PC-9 (cell line): ENCODE results near the gene SLCO2A1. TPM values are rescaled to one million over a fixed set of nuclear protein-coding genes. Genes with fewer than 3 reads are reported as not detected.

Source experiments
- BruUV-seq: library from RNA; stranded (reverse); fragments of 400-500 nt; replicated peaks from 2 replicates; lab custom pipeline; 2021; lab: Mats Ljungman, UMichigan
- CTCF ChIA-PET: fragments of 300-600 bp; sonication (Branson Sonifier 250); formaldehyde crosslinking; loops from one replicate; lab custom pipeline; 2022; ENCODE audit warnings: antibody characterized with exemption; lab: Charles Lee
- POLR2A ChIA-PET: fragments of 300-600 bp; sonication (Branson Sonifier 250); formaldehyde crosslinking; loops from one replicate; lab custom pipeline; 2022; ENCODE audit warnings: antibody characterized with exemption; ENCODE audit not compliant: unreplicated experiment; lab: Charles Lee
- DNase-seq, 2 experiments: peaks; one replicate each; pipeline versions ENCODE4 v3.0.0 to v3.0.0-alpha.2; 2015 to 2022; ENCODE audit warnings: mixed read lengths in 1 of 2
- H2AFZ ChIP-seq: fragments of 200-600 bp; sonication (generic); 2 replicates; pipeline ENCODE4 v1.8.1; 2017; ENCODE audit warnings: antibody characterized with exemption
- H3F3A ChIP-seq: fragments of 200-600 bp; sonication (generic); 2 replicates; pipeline ENCODE4 v1.8.1; 2017; ENCODE audit warnings: antibody characterized with exemption, mild to moderate bottlenecking, low read depth; ENCODE audit not compliant: insufficient read depth
- H3K27ac ChIP-seq: fragments of 200-600 bp; sonication (generic); 2 replicates; pipeline ENCODE4 v1.6.1; 2016; ENCODE audit warnings: mixed run types
- H3K27me3 ChIP-seq: fragments of 200-600 bp; sonication (generic); 2 replicates; pipeline ENCODE4 v1.6.1; 2016; ENCODE audit warnings: low read depth, mixed run types; ENCODE audit not compliant: insufficient read depth
- H3K36me3 ChIP-seq: fragments of 200-600 bp; sonication (generic); 2 replicates; pipeline ENCODE4 v1.6.1; 2016; ENCODE audit warnings: low read depth, mixed run types
- H3K4me1 ChIP-seq: fragments of 200-600 bp; sonication (generic); replicated peaks from 2 replicates; pipeline ENCODE4 v1.6.1; 2016; ENCODE audit warnings: mixed run types; ENCODE audit not compliant: insufficient read depth
- H3K4me2 ChIP-seq: fragments of 200-600 bp; sonication (generic); 2 replicates; pipeline ENCODE4 v1.6.1; 2017; ENCODE audit warnings: mixed run types
- H3K4me3 ChIP-seq: fragments of 200-600 bp; sonication (generic); 2 replicates; pipeline ENCODE4 v1.6.1; 2016; ENCODE audit warnings: mixed run types
- H3K79me2 ChIP-seq: fragments of 200-600 bp; sonication (generic); 2 replicates; pipeline ENCODE4 v1.6.1; 2017; ENCODE audit warnings: low read depth, mixed run types
- H3K9me2 ChIP-seq: fragments of 200-600 bp; sonication (generic); 2 replicates; pipeline ENCODE4 v1.8.1; 2017; ENCODE audit warnings: mild to moderate bottlenecking; ENCODE audit not compliant: insufficient read depth
- H3K9me3 ChIP-seq: fragments of 200-600 bp; sonication (generic); 2 replicates; pipeline ENCODE4 v1.8.1; 2016; ENCODE audit warnings: low read depth; ENCODE audit not compliant: insufficient read depth
- H4K20me1 ChIP-seq: fragments of 200-600 bp; sonication (generic); 2 replicates; pipeline ENCODE4 v1.8.1; 2017; ENCODE audit not compliant: insufficient read depth
- CTCF ChIP-seq: fragments of 200-600 bp; sonication (generic); conservative IDR thresholded peaks from 2 replicates; pipeline ENCODE4 v1.6.1; 2017; ENCODE audit warnings: mixed run types, antibody characterized with exemption, mild to moderate bottlenecking, moderate library complexity
- EZH2 ChIP-seq: fragments of 200-600 bp; sonication (generic); IDR thresholded peaks from 2 replicates; pipeline ENCODE4 v1.8.0; 2017; ENCODE audit warnings: antibody characterized with exemption, low read depth
- intact Hi-C: fragments of 100-400 bp; cut with micrococcal nuclease; formaldehyde crosslinking; loops from one replicate; pipeline ENCODE4 v1.10.0; 2022; ENCODE audit not compliant: unreplicated experiment
- total RNA-seq: library from RNA; stranded (reverse); gene quantifications from 2 replicates; pipeline ENCODE4 v1.2.3, GENCODE V29; 2021

Gene SLCO2A1
- total RNA-seq, 1 experiment from 2014 or later, result 0.44 TPM

DNA sequence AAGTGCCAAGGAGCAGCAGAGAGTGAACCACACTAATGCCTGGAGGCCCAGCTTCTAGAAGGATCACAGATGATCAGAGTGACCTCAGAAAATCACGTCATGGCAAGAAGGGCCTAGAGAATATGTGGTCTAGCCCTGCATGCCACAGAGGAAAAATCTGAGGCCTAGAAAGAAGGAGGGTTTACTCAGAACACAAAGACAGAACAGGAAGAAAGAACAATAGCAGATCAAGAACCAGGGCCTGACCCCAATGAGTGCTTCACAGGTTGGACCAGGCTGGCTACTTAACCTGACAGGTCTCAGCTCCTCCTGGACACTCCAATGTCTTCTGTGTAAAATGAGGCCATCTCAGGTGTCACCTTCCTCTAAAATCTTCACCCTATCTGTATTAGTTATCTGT lies 148.2 kb downstream of the SLCO2A1 start:
- Histone ChIP-seq H3K4me1 (peaks cover 16% of the 10 kb centered on the region), H3K4me2 (no peak overlapping the region), H3K27me3 (0 out of 2 replicates have a peak, but pooled peaks cover 3% of the 10 kb centered on the region), H3K27ac (no peak overlapping the region), H3K4me3 (no peak overlapping the region), H2AFZ (no peak overlapping the region), H3K36me3 (no peaks in the 10 kb centered on the region), H3K9me3 (peaks cover 4% of the 10 kb centered on the region; the same call in 1 of the 2 replicates), H3F3A (no peaks in the 10 kb centered on the region), H4K20me1 (no peaks in the 10 kb centered on the region), H3K9me2 (no peaks in the 10 kb centered on the region), H3K79me2 (no peaks in the 10 kb centered on the region)
- BruUV-seq, result no TSS peak
- DNase-seq, result no peak
- POLR2A ChIA-PET, result no interaction called here
- intact Hi-C loops, result no loop called here
- TF ChIP-seq CTCF (no peak), EZH2 (no peak)
- CTCF ChIA-PET, result no interaction called here

- TF ChIP-seq EZH2 (no peak), CTCF (no peak)
- H3K36me3 ChIP-seq, result no peaks in the 10 kb centered on the region
- BruUV-seq, result no TSS peak
- no peak overlapping the region for H2AFZ ChIP-seq
- H4K20me1 ChIP-seq, result no peaks in the 10 kb centered on the region
- no peak overlapping the region for H3K27ac ChIP-seq
- no peak overlapping the region for H3K4me2 ChIP-seq
- H3K79me2 ChIP-seq, result no peaks in the 10 kb centered on the region
- no peaks in the 10 kb centered on the region for H3K9me2 ChIP-seq
- no peak overlapping the region for H3K4me3 ChIP-seq
- intact Hi-C loops, result no loop called here
- peaks cover 16% of the 10 kb centered on the region for H3K4me1 ChIP-seq
- POLR2A ChIA-PET, result no interaction called here
- H3K9me3 ChIP-seq, result peaks cover 4% of the 10 kb centered on the region; the same call in 1 of the 2 replicates
- no peaks in the 10 kb centered on the region for H3F3A ChIP-seq
- 0 out of 2 replicates have a peak, but pooled peaks cover 1% of the 10 kb centered on the region for H3K27me3 ChIP-seq
- CTCF ChIA-PET, result no interaction called here
- no peak for DNase-seq
Measured at GRCh38 chr3:133880886-133881455, 148.8 kb downstream of the SLCO2A1 start.

- H3K79me2 ChIP-seq, result no peaks in the 10 kb centered on the region
- POLR2A ChIA-PET, result no interaction called here
- no TSS peak for BruUV-seq
Measured at GRCh38 chr3:133880287-133880686, 149.4 kb downstream of the SLCO2A1 start.

More at GRCh38 chr3:133880287-133880686, 149.4 kb downstream of the SLCO2A1 start:
- intact Hi-C loops, result no loop called here
- H3K36me3 ChIP-seq, result no peaks in the 10 kb centered on the region
- peaks cover 16% of the 10 kb centered on the region for H3K4me1 ChIP-seq
- TF ChIP-seq EZH2 (no peak), CTCF (no peak)
- H3K4me3 ChIP-seq, result no peak overlapping the region
- CTCF ChIA-PET, result no interaction called here
- no peaks in the 10 kb centered on the region for H3F3A ChIP-seq
- H3K27me3 ChIP-seq, result no peaks in the 10 kb centered on the region
- H4K20me1 ChIP-seq, result no peaks in the 10 kb centered on the region
- H3K4me2 ChIP-seq, result no peak overlapping the region
- no peaks in the 10 kb centered on the region for H3K9me2 ChIP-seq
- no peak overlapping the region for H2AFZ ChIP-seq
- no peak overlapping the region for H3K27ac ChIP-seq
- peaks cover 4% of the 10 kb centered on the region; the same call in 1 of the 2 replicates for H3K9me3 ChIP-seq
- DNase-seq, result no peak
